ENCODE measurements around the gene ZNF555.
A peak's percentile ranks its signal among the peaks of the same experiment; 100 is the strongest.
"Not testable (repeated sequence)": the region's sequence is repeated elsewhere in the genome, so short reads cannot be mapped to it uniquely, and the experiment has no call there.

ZNF555 gene

GRCh38 chr19:2866495-2867024, 25.3 kb downstream of the ZNF555 start:
- no peak for DNase-seq (ENCODE audit: low read depth in 1 of 2, low spot score in 1 of 2)

- no peak for DNase-seq (ENCODE audit: low read depth in 1 of 2, low spot score in 1 of 2)
Measured at GRCh38 chr19:2867025-2867991, 26.0 kb downstream of the ZNF555 start, which contains the start of gene ZNF556. ZNF556 (plus strand) TSS chr19:2867335; CDS start chr19:2867422, 87 bp downstream.

DNA sequence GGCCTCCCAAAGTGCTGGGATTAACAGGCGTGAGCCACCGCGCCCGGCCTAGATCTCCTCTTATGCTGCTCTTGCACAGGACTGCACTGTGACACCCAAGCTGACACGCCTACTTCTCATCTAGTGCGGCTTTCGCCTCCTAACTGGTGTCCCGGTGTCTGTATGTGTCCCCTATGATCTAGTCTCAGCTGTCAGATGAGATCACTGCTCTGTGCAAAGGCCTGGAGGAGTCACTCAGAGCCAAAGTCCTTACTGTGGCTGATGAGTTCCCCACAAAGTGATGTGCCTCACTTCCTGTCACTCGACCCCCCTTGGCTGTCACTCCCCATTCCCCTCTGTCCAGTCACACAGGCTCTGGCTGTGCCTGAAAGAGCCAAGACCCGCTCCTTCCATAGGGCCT, 28.3 kb downstream of the ZNF555 start:
- DNase-seq (ENCODE audit: low read depth in 1 of 2, low spot score in 1 of 2) = no peak

- DNase-seq (ENCODE audit: low read depth in 1 of 2, low spot score in 1 of 2) = not testable (repeated sequence)
Measured at GRCh38 chr19:2872175-2872574, 30.9 kb downstream of the ZNF555 start.

- DNase-seq (ENCODE audit: low read depth in 1 of 2, low spot score in 1 of 2) = no peak
Measured at GRCh38 chr19:2877398-2878331, 36.4 kb downstream of the ZNF555 start.

- DNase-seq (ENCODE audit: low read depth in 1 of 2, low spot score in 1 of 2) = no peak
Measured at GRCh38 chr19:2883686-2884439, 42.6 kb downstream of the ZNF555 start.

DNA sequence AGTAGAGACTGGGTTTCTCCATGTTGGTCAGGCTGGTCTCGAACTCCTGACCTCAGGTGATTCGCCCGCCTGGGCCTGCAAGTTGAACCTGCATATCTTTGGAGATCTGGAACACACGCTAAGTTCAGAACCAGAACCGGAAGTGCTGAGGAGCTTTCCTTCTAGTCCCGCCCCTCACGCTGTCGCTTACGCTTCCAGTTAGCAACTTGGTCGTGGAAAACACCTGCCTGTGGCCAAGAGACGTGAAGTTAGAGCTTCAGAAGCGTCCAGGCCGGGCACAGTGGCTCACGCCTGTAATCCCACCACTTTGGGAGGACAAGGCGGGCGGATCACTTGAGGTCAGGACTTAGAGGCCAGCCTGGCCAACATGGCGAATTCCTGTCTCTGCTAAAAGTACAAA, 44.5 kb downstream of the ZNF555 start:
- DNase-seq (ENCODE audit: low read depth in 1 of 2, low spot score in 1 of 2) = no peak

DNA sequence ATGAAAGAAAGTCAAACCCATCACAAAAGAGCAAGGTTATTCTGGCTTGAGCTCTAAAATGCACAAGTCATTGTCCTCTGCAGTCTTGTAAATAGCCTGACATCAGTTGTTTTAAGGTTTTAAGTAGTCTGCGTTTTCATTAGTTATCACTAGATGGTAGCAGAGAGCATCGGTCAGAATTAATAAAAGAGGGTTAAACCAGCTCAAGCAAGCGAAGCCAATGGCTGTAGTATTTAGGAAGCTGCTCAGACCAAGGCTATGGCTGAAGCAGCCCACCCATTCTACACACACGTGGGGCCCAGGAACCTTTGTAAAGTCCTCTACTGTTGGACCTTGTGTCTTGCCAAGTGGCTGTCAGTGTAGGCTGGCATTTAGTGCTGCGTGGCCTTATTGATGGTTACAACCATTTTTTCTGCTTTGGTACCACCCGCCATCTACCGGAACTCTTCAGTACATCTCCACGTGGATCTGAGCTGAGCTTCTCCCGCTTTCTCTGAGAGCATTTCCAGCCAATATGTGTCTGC, 46.2 kb downstream of the ZNF555 start:
- DNase-seq (ENCODE audit: low read depth in 1 of 2, low spot score in 1 of 2) = no peak

DNA sequence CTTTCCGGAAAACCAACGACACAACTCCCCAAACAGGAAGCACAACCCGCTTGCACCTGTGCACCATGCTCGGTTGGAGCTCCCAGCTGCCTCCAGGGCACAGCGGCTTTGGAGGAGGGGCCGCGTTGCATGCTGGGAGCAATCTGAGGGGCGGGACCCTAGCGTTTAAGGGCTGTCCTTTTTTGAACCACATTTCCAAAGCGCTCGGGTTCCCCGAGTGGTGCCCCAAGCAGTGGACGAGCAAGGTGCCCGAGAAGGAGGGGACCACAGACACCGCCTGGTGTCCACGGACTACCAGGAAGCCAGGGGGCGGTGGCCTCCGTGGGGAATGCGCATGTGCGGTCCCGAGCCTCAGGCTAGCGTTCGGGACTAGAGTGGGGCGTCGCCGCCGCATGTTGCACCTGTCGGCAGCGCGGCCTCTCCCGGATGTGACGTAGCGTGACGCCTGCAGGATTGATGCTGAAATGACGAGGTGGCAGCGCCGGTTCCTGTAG, 47.5 kb downstream of the ZNF555 start:
- no peak for DNase-seq (ENCODE audit: low read depth in 1 of 2, low spot score in 1 of 2)

- not testable (repeated sequence) for DNase-seq (ENCODE audit: low read depth in 1 of 2, low spot score in 1 of 2)
Measured at GRCh38 chr19:2890531-2890930, 49.3 kb downstream of the ZNF555 start.

DNA sequence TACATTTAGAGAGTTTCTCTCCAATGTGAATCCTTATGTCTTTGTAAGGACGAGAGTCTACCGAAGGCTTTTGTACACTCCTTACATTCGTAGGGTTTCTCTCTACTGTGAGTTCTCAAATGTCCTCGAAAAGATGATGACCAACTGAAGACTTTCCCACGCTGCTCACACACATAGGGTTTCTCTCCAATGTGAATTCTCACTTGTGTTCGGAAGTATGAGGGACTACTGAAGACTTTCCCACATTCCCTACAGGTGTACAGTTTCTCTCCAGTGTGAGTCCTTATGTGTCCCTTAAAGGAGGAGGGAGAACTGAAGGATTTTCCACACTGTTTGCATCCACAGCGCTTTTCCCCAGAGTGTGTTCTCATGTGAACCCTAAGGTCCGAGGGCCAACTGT, 55.4 kb downstream of the ZNF555 start:
- no peak for DNase-seq (ENCODE audit: low read depth in 1 of 2, low spot score in 1 of 2)

- peak; percentile 92 to 96 for DNase-seq (ENCODE audit: low read depth in 1 of 2, low spot score in 1 of 2)
Measured at GRCh38 chr19:2900296-2901252, 59.3 kb downstream of the ZNF555 start, which contains the start of gene ZNF57. ZNF57 (plus strand) TSS chr19:2900928; CDS start chr19:2901046, 118 bp downstream.

DNA sequence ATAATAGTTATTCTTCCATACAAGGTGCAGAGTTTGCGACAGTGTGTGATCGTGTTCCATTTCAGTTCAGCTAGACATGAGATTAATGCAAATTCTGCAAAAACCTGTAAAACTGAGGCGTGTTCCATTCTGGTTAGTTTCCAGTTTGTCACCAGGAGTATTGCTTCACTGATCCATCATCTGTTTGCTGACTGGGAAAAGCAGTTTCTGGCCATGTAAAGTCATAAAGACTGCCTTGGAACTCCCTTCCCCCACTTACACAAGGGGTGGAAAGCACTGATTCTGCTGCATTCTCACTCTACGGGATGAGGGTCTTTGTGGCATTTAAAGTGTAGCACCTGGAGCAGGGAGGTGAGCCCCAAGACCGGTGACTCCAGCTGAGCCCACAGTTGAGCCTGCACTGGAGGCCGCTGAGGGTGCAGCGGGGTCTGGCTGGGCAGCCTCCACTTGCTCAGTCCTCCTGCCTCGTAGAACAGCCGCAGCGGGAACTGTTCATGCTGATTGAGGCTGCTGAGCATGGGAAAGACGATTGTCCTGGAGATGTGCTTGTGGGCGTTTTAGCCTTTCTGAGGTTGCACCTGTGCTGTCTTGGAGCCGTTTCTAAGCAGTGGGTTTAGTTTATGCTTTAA, 61.4 kb downstream of the ZNF555 start:
- no peak for DNase-seq (ENCODE audit: low read depth in 1 of 2, low spot score in 1 of 2)

- not testable (repeated sequence) for DNase-seq (ENCODE audit: low read depth in 1 of 2, low spot score in 1 of 2)
Measured at GRCh38 chr19:2903326-2903725, 62.1 kb downstream of the ZNF555 start.

DNA sequence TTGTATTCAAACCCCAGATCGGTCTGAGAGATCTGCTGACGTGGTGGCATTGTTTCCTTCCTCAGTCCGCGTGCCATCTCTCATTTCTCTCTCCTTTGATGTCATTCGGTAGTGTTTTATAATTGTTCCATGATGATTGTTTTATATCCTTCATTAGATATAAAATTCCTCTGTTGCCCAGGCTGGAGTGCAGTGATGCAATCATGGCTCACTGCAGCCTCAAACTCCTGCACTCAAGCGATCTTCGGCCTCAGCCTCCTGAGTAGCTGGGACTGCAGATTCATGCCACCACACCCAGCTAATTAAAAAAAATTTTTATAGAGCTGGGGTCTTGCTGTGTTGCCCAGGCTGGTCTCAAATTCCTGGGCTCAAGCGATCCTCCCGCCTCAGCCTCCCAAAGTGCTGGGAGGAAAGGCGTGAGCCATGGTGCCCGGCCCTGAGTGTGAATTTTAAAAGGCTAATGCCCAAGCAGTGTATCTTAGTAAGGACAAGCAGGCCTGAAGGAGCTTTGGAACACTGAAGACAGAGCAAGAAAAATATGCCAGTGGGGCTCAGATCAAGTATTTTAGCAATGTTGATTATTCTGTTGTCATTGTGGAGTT, 64.7 kb downstream of the ZNF555 start:
- DNase-seq (ENCODE audit: low read depth in 1 of 2, low spot score in 1 of 2) = no peak

GRCh38 chr19:2906631-2907195, 65.4 kb downstream of the ZNF555 start:
- no peak for DNase-seq (ENCODE audit: low read depth in 1 of 2, low spot score in 1 of 2)

Data from activated T-helper 1 cell treated with anti-CD3 and anti-CD28 coated beads, Interleukin-2, amount 50 U/mL, for 16 hours (primary cell).